ENCODE measurements around the gene FOXL3.

DNA sequence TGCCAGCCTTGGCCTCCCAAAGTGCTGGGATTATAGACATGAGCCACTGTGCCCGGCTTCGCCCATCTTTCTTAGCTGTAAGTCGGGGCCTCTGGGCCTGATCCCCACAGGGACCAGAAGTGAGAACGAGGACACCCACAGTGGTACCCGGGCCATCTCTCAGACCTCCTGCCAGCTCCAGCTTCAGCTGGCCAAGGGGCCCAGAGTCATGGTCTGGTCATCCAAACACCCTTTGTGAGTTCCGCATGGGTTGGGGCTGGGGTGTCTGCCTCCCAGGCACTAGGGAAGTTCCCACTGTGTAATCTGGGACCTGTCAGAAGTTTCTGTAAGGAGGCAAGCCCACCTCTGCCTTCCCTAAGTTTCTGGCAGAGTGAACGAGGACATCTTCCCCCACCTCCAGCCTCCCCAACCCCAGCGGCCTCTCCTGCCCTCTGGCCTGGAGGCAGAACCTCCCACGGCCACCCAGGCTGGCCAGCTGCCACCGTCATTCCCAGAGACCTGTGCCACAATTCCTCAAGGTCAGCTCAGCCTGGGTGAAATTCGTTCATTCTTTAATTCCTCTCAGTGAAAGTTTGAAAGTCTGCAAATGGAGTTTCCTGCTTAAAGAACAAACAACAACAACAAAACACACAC, 19.5 kb upstream of the FOXL3 start:
- TF ChIP-seq, protein P1, sequence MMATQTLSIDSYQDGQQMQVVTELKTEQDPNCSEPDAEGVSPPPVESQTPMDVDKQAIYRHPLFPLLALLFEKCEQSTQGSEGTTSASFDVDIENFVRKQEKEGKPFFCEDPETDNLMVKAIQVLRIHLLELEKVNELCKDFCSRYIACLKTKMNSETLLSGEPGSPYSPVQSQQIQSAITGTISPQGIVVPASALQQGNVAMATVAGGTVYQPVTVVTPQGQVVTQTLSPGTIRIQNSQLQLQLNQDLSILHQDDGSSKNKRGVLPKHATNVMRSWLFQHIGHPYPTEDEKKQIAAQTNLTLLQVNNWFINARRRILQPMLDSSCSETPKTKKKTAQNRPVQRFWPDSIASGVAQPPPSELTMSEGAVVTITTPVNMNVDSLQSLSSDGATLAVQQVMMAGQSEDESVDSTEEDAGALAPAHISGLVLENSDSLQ (IDR thresholded peaks at IDR 0.05) = no peak
- TF ChIP-seq FOXM1 (IDR thresholded peaks at IDR 0.05; ENCODE audit: borderline replicate concordance) (no peak), SP1 (IDR thresholded peaks at IDR 0.05) (no peak), ELF4 (IDR thresholded peaks at IDR 0.05) (no peak), FOXA1 (IDR thresholded peaks at IDR 0.05) (no peak), FOXK2 (IDR thresholded peaks at IDR 0.05) (no peak)

All from HEK293T (cell line).